T-helper 2 cell treated with Interferon-gamma antibody and Interleukin-4, amounts not matched to agents 5 μg/mL and 100 μg/mL, for 36 hours (primary cell): ENCODE measurements around the gene TBXAS1.
"Not testable (repeated sequence)": the region's sequence is repeated elsewhere in the genome, so short reads cannot be mapped to it uniquely, and the experiment has no call there.

ENCODE experiments used
- DNase-seq: peaks from one replicate; pipeline ENCODE4 v3.0.0; 2021; ENCODE audit warnings: low spot score
- H3K27ac Mint-ChIP-seq: one replicate; pipeline ENCODE4 v1.8.0; 2021; ENCODE audit warnings: mild to moderate bottlenecking, mixed read lengths
- H3K27me3 Mint-ChIP-seq: one replicate; pipeline ENCODE4 v1.8.0; 2021; ENCODE audit warnings: low read depth, mixed read lengths
- H3K36me3 Mint-ChIP-seq: one replicate; pipeline ENCODE4 v1.8.0; 2021; ENCODE audit warnings: low read depth, mixed read lengths
- H3K4me1 Mint-ChIP-seq: one replicate; pipeline ENCODE4 v1.8.0; 2021; ENCODE audit warnings: low read depth, mixed read lengths
- H3K4me3 Mint-ChIP-seq: one replicate; pipeline ENCODE4 v1.8.0; 2022; ENCODE audit warnings: mild to moderate bottlenecking, moderate library complexity, mixed read lengths
- H3K9me3 Mint-ChIP-seq: one replicate; pipeline ENCODE4 v1.8.0; 2021; ENCODE audit warnings: mixed read lengths

Gene TBXAS1

GRCh38 chr7:139913845-139914135 is 84.7 kb downstream of the TBXAS1 start:
- H3K4me3 Mint-ChIP-seq = no peak overlapping the region
- no peaks in the 10 kb centered on the region for H3K9me3 Mint-ChIP-seq
- DNase-seq = no peak
- H3K27ac Mint-ChIP-seq = no peak overlapping the region
- H3K36me3 Mint-ChIP-seq = no peaks in the 10 kb centered on the region
- peaks cover 17% of the 10 kb centered on the region for H3K4me1 Mint-ChIP-seq
- peaks cover 22% of the 10 kb centered on the region for H3K27me3 Mint-ChIP-seq

DNA sequence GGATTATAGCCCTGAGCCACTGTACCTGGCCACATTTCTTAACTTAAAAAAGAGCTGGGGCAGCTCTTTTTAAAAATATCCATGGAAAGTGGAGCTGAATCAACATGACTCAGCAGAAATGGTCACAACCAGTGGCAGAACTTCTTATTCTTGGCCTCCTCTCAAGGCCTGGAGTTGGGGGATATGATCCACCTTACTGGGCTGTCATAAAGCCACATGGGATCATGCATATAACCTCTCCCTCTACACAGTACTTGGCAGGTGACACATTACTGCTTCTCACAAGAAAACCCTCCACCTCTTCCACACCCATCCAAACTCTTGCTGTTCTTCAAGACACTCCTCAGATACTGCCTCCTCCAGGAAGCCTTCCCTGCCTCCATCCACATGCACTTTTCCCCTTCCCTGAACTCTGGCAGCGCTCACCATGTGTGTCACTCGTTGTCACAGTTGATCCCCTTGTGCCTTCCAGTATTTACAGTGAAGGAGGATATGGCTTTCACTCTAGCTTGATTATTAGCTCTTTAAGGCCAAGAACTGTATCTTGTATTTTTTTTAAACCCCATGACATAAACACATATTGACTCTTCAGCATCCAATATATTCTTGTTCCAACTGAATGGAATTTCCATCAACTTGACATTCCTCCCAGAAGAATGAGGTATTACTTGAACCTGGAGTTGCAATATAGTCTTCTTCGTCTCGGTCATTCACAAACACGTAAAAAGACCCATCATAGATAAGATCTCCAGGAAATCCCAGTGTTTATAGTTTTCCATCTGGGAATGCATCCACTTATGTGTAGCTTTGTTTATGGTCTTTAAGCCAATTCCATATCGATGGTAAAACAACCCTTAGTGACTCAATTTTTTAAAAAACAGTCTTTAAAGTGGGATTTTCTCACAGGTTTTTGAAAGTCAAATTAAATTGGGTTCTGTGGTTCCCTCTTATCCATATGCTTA is 85.5 kb downstream of the TBXAS1 start:
- H3K4me3 Mint-ChIP-seq = no peak overlapping the region
- H3K9me3 Mint-ChIP-seq = no peaks in the 10 kb centered on the region
- no peak for DNase-seq
- H3K27ac Mint-ChIP-seq = no peak overlapping the region
- peaks cover 15% of the 10 kb centered on the region for H3K27me3 Mint-ChIP-seq
- H3K4me1 Mint-ChIP-seq = peaks cover 17% of the 10 kb centered on the region
- no peaks in the 10 kb centered on the region for H3K36me3 Mint-ChIP-seq

DNA sequence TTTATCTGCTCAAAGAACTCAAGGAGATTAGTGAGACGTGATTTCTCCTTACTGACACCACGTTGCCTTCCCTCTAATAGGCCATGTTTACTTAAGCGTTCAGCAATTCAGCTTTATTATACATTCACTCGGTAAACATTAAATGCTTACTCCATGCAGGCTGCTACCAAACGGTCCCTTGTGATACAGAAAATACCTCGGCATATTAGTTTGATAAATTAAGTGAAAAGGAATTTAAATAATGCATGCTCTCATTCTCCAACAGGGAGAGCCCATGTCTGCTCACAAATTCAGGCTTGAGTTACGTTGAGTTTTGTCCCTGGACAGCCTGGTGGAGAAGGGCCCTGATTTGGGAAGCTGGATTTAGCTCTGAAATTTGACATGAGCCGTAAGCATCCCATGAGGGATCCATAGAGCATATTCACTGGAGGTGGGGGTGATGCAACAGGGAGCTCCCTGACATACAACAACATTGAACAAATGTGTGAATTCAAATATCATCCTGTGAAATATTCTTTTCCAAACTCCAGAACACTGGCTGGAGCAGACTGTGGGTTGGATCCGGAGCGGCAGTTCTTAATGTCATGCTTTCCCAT is 86.3 kb downstream of the TBXAS1 start:
- no peak overlapping the region for H3K4me3 Mint-ChIP-seq
- no peak for DNase-seq
- peaks cover 9% of the 10 kb centered on the region for H3K27me3 Mint-ChIP-seq
- peaks cover 17% of the 10 kb centered on the region for H3K4me1 Mint-ChIP-seq
- no peaks in the 10 kb centered on the region for H3K9me3 Mint-ChIP-seq
- H3K36me3 Mint-ChIP-seq = no peaks in the 10 kb centered on the region
- H3K27ac Mint-ChIP-seq = no peak overlapping the region

DNA sequence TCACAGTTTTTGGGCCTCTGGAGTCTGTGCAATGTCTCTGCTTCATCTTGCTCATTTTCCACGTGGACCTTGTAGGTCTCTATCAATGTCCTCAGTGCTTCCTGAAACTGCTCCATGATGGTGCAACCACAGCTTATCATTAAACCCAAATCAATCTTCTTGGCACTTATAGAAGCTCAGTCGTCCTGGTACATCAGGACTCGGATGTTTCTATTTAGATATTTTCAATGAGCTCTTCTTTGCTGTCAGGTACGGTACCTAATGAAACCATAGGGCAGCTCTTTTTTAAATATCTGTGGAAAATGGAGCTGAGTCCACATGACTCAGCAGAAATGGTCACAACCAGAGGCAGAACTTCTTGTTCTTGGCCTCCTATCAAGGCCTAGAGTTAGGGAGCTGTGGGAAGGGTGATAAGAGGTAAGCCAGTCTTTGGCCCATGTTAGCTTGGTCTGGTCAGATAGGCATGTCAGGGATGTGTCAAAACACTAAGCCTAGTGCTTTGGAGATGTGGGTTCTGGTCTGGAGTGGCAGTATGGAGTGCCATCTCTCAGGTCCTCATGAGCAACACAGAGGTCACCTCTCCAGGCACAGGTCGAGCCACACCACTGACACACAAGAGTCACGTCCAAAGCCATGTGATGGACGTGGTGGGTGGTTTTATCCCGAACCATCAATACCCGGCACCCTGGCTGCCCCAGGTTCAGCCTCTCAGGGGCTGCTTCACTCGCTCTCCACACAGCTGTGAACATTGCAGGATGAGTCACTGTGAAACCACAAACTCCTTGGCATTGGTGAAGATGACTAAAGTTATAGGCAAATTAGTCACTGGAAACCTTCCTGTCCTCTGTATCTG is 87.0 kb downstream of the TBXAS1 start:
- no peaks in the 10 kb centered on the region for H3K9me3 Mint-ChIP-seq
- peak overlapping the region; percentile 7 for H3K4me3 Mint-ChIP-seq
- peaks cover 4% of the 10 kb centered on the region for H3K27me3 Mint-ChIP-seq
- peak; percentile 84 for DNase-seq
- H3K4me1 Mint-ChIP-seq = peaks cover 17% of the 10 kb centered on the region
- H3K27ac Mint-ChIP-seq = peak overlapping the region; percentile 35
- H3K36me3 Mint-ChIP-seq = no peaks in the 10 kb centered on the region

DNA sequence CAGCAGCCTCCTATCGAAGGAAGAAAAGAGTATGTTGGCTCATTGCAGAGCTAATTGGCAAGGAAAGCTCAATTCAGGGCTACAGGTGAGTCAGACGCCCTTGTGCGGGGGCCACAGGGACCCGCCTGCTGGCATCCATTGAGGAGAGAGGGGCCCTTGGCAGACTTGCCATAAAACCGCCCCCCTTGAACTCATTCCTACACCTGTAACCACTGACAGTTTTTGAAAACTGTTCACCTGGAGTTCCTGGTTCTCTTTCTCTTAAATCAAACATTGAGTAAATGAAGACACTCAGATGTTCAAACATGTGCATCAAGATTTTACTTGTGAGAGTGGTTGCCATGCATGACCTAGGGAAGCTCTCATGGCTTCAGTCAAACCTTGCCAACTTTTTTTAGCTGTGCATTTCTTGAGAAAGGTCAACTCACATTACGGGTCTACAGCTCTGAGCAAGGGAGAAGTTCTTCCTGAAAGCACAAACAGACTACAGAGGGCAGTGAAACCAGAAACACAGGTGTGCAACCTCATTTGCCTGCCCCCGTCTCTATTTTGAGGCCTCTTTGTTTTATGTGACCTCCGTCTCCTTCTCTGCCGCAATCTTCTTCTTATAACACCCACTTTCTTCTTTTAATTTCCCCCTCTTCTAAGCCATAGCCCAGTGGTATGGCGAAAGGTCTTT is 87.8 kb downstream of the TBXAS1 start:
- H3K27me3 Mint-ChIP-seq = no peaks in the 10 kb centered on the region
- H3K9me3 Mint-ChIP-seq = no peaks in the 10 kb centered on the region
- no peaks in the 10 kb centered on the region for H3K36me3 Mint-ChIP-seq
- no peak for DNase-seq
- H3K4me3 Mint-ChIP-seq = peak overlapping the region; percentile 7
- peaks cover 17% of the 10 kb centered on the region for H3K4me1 Mint-ChIP-seq
- H3K27ac Mint-ChIP-seq = no peak overlapping the region

GRCh38 chr7:139917851-139918250 is 88.8 kb downstream of the TBXAS1 start:
- Mint-ChIP-seq H3K27ac (no peak overlapping the region), H3K4me3 (no peak overlapping the region), H3K9me3 (no peaks in the 10 kb centered on the region), H3K36me3 (no peaks in the 10 kb centered on the region), H3K4me1 (peaks cover 17% of the 10 kb centered on the region), H3K27me3 (no peaks in the 10 kb centered on the region)
- no peak for DNase-seq

GRCh38 chr7:139918480-139918879 is 89.4 kb downstream of the TBXAS1 start:
- Mint-ChIP-seq H3K27ac (no peak overlapping the region), H3K4me3 (no peak overlapping the region), H3K27me3 (no peaks in the 10 kb centered on the region), H3K9me3 (no peaks in the 10 kb centered on the region), H3K36me3 (no peaks in the 10 kb centered on the region), H3K4me1 (peaks cover 17% of the 10 kb centered on the region)
- no peak for DNase-seq

DNA sequence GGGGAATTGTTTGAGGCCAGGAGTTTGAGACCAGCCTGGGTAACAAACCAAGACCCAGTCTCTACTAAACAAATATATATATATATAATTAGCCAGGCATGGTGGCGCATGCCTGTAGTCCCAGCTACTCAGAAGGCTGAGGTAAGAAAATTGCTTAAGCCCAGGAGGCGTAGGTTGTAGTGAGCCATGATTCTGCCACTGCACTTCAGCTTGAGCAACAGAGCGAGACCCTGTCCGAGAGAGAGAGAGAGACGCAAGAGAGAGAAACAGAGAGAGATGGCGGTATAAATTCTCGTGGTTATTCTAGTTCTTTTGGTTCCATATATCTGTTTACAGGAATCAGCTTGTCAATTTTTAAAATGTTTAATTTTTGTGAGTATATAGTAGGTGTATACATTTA is 94.0 kb downstream of the TBXAS1 start:
- Mint-ChIP-seq H3K4me1 (no peaks in the 10 kb centered on the region), H3K36me3 (no peaks in the 10 kb centered on the region), H3K27ac (no peak overlapping the region), H3K9me3 (no peaks in the 10 kb centered on the region), H3K4me3 (no peak overlapping the region), H3K27me3 (peaks cover 32% of the 10 kb centered on the region)
- no peak for DNase-seq

DNA sequence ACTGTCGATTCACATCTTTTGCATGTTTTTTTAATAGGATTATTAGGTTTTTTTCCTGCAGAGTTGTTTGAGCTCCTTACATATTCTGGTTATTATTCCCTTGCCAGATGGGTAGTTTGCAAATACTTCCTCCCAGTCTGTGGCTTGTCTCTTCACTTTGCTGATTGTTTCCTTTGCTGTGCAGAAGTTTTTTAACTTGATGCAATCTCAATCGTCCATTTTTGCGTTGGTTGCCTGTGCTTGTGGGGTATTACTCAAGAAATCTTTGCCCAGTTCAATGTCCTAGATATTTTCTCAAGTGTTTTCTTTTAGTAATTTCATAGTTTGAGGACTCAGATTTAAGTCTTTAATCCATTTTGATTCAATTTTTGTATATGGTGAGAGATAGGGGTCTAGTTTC is 95.4 kb downstream of the TBXAS1 start:
- no peak overlapping the region for H3K4me3 Mint-ChIP-seq
- no peaks in the 10 kb centered on the region for H3K9me3 Mint-ChIP-seq
- peaks cover 33% of the 10 kb centered on the region for H3K27me3 Mint-ChIP-seq
- no peak for DNase-seq
- H3K4me1 Mint-ChIP-seq = no peaks in the 10 kb centered on the region
- H3K36me3 Mint-ChIP-seq = no peaks in the 10 kb centered on the region
- H3K27ac Mint-ChIP-seq = no peak overlapping the region

- DNase-seq, H3K4me3 Mint-ChIP-seq, H3K36me3 Mint-ChIP-seq, H3K27ac Mint-ChIP-seq, H3K9me3 Mint-ChIP-seq, H3K4me1 Mint-ChIP-seq: not testable (repeated sequence)
- peaks cover 31% of the 10 kb centered on the region for H3K27me3 Mint-ChIP-seq
These were observed 100.2 kb downstream of the TBXAS1 start for GRCh38 chr7:139929221-139929620.

DNA sequence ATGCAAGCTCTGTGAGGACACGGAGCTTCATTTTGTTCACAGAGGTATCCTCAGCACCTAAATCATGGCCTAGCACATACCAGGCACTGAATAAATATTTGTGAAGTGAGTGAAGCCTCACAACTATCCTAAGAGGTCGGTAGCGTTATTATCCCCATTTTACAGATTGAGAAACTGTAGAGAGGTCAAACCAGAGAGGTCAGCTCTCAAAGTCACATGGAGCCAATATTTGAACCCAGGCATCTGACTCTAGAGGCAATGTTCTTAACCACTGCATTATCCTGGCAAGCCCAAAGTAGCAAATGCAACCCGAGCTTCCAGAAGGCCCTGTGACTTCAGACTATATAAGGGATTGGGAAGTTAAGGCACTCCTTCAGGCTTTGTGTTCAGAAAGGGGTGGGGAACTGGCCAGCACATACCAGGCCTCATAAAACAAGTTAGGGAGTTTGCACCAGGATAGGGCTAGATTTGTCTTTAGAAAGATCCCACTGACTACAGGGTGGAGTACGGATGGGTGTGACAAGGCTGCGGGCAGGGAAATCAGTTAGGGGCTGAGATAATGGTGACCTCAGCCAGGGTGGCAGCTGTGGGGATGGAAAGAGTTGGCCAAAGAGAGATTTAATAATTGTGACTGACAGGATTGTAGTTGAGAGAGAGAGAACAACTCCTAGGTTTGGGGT is 101.4 kb downstream of the TBXAS1 start:
- H3K27ac Mint-ChIP-seq = no peak overlapping the region
- no peaks in the 10 kb centered on the region for H3K9me3 Mint-ChIP-seq
- H3K36me3 Mint-ChIP-seq = no peaks in the 10 kb centered on the region
- peaks cover 19% of the 10 kb centered on the region for H3K27me3 Mint-ChIP-seq
- no peak for DNase-seq
- H3K4me3 Mint-ChIP-seq = no peak overlapping the region
- H3K4me1 Mint-ChIP-seq = peaks cover 2% of the 10 kb centered on the region

DNA sequence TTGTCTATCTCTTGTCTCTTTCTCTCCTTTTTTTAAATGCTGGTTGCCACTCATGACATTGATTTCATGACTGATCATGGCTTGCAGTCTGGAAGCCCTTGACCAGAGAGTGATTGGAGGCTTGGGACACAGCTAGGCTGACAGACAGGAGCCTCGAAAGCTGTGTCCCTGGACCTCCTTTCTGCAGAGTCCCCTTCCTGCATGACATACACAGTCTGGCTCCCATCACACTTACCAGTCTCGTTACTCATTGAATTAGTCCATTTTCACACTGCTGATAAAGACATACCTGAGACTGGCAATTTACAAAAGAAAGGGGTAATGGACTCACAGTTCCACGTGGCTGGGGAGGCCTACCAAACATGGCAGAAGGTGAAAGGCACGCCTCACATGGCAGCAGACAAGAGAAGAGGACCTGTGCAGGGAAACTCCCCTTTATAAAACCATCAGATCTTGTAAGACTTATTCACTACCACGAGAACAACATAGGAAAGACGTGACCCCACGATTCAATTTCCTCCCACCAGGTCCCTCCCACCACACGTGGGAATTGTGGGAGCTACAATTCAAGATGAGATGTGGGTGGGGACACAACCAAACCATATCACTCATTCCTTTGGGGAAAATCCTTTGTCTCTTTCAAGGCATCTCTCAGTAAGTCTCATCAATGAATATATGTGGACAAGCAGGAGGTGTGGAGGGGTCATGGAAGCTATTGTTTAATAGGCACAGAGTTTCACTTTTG is 102.3 kb downstream of the TBXAS1 start:
- no peaks in the 10 kb centered on the region for H3K9me3 Mint-ChIP-seq

GRCh38 chr7:139932531-139932930 is 103.5 kb downstream of the TBXAS1 start:
- no peak overlapping the region for H3K4me3 Mint-ChIP-seq
- H3K4me1 Mint-ChIP-seq = peaks cover 2% of the 10 kb centered on the region
- H3K9me3 Mint-ChIP-seq = no peaks in the 10 kb centered on the region
- H3K27me3 Mint-ChIP-seq = peaks cover 3% of the 10 kb centered on the region
- no peaks in the 10 kb centered on the region for H3K36me3 Mint-ChIP-seq
- DNase-seq = no peak
- no peak overlapping the region for H3K27ac Mint-ChIP-seq

More for the DNA sequence above, 102.3 kb downstream of the TBXAS1 start:
- Mint-ChIP-seq H3K27me3 (peaks cover 10% of the 10 kb centered on the region), H3K4me1 (peaks cover 2% of the 10 kb centered on the region), H3K4me3 (no peak overlapping the region), H3K36me3 (no peaks in the 10 kb centered on the region), H3K27ac (no peak overlapping the region)
- peak; percentile 32 for DNase-seq
